Activated CD4-positive, alpha-beta T cell treated with anti-CD3 and anti-CD28 coated beads, Interleukin-2, amount 50 U/mL, for 48 hours (primary cell): ENCODE results near the gene CTNNBIP1.
"Not testable (repeated sequence)": the region's sequence is repeated elsewhere in the genome, so short reads cannot be mapped to it uniquely, and the experiment has no call there.

Experiments
- DNase-seq, 2 experiments: peaks; one replicate each; pipeline ENCODE4 v3.0.0-alpha.2; 2020

The CTNNBIP1 gene

GRCh38 chr1:9910076-9910422 is at the start of gene CTNNBIP1:
Gene CTNNBIP1, minus strand, starts transcription at chr1:9910269. Its CDS starts 38,205 bp downstream, at chr1:9872064.
- DNase-seq, result no peak

GRCh38 chr1:9957726-9958125 is 47.7 kb upstream of the CTNNBIP1 start:
- no peak for DNase-seq

- DNase-seq, result no peak
These were observed 36.2 kb upstream of the CTNNBIP1 start for GRCh38 chr1:9946315-9946714.

DNA sequence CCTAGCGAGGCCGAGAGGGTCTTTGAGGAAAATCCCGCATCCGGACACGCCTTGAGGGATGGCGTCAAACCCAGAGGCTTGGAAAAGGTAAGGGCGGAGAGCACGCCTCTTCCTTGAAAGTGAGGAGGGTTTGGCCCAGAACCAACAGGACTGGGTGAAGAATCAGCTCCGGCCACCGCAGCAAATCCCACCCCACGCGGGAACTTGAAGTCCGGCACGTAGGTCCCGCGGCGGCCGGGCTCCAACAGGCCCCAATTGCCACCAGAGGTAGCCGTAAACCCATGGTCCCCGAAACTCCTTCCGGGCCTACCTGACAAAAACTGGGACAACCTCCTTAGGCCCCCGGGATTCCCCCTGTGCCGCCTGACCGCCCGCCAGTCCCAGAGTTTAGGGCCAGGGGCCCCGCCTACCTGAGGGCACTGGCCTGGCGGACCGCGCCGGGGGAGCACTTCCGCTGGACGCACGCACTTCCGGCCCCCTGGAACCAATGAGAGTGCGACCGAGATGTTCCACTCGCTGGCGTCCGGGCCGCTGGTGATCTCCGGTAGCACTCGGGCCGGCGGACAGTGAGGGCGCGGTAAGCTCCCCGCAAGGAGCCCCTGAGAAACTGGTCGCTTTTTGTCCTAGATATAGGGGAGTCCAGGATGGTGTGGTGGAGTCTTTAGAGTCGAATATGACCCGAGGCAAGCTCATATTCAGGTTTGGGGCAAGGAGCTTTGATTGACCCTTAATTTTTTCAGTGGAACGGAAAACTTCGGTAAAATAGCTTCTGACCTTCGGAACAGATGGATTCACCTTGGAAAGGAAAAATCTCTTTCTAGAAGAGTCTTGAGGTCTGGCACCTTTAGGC is 33.1 kb upstream of the CTNNBIP1 start, which contains the start of the genes LZIC and NMNAT1:
Gene LZIC, minus strand, starts transcription at position 453 of the 850 bp plus-strand sequence. CDS start 6,772 bp downstream, outside the sequence.
Gene NMNAT1, plus strand, starts transcription at position 537 of the 850 bp plus-strand sequence. CDS start 28,599 bp downstream, outside the sequence.
- peak; percentile 91 to 95 for DNase-seq

GRCh38 chr1:9942399-9942938 is 32.4 kb upstream of the CTNNBIP1 start:
- peak; percentile 5 to 27 for DNase-seq

DNA sequence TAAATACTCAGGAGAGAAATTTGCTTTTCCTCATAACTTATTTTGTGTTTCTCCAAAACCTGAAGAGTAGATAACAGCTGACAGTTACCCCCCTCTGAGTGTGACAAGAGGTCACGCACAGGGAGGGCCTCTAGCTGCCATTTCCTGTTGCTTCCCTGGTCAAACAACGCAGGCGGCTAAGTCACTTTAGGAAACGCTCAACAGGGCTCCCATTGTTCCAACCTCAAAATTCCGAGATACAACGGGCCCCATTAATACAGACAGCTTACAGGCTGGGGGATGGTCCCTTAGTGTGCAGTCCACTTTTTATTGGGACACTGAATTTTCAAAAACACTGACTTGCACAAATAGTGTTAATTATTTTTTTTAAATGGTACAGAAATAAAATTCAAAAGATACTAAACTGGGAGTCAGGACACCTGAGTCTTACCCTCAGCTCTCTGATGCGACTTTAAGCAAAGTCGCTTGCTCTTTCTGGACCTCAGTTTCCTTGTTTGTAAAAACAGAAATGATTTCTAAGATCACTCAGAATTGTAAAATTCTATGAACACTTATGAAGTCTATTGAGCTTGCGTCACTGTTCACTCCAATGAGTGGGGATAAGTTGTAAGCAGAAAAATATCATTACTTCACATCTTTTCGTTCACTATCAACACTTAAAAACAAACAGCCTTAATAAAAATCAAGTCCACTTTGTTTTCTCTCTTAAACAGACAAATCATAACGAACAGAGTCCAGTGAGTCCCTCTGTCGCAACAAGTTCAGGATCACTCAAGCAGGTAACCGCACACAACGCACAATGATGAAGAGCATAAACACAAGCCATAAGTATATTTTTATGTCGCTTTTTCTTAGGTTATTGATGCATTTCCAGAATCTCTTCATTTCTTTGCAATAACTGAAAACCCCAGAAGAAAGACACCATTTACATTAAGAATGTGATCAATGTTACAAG is 19.6 kb upstream of the CTNNBIP1 start:
- no peak for DNase-seq

DNA sequence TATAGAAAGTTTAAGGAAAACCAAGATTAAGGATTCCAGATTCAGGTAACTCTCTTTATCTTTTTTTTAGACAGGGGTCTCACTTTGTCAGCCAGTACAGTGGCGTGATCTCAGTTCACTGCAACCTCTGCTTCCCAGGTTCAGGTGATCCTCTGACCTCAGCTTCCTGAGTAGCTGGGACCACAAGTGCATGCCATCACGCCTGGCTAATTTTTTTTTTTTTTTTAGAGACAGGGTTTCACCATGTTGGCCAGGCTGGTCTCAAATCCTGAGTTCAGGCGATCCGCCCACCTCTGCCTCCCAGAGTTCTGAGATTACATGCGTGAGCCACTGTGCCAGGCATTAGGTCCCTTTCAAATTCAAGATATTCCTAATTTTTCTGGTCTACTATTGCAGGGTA is 17.2 kb upstream of the CTNNBIP1 start:
- no peak for DNase-seq

GRCh38 chr1:9922342-9922741 is 12.3 kb upstream of the CTNNBIP1 start:
- DNase-seq, result no peak

DNA sequence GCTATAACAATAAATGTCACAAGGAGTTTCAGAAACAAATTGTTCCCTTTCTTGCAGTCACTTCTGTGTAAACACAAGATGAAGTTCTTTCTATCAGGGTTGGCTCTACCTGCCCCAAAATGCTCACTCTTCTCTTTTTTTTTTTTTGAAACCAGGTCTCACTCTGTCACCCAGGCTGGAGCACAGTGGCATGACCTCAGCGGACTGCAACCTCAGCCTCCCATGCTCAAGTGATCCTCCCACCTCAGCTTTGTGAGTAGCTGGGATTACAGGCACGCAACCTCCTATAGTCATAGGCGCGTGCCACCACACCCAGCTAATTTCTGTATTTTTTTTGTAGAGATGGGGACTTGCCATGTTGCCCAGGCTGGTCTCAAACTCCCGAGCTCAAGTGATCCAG is 10.5 kb upstream of the CTNNBIP1 start:
- DNase-seq, result no peak

DNA sequence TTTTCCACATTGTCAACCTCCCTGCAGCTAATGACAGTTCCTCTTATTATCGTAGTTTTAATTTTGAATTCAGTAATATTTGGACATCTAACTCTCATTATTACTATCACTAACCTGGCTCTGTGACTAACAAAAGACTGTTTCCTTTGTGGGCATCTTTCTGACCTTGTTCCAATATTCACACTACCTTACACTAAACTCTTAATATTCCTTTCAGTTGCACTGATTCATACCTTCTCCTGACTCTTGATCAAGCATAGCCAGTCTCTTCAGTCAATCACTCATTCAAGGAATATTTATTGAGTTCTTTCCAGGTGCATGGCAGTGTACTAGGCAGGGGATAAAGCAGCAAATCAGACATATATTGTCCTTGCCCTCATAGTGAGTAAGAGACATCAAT is 7.8 kb upstream of the CTNNBIP1 start:
- no peak for DNase-seq

- not testable (repeated sequence) for DNase-seq
These were observed 7.4 kb upstream of the CTNNBIP1 start for GRCh38 chr1:9917495-9917894.

DNA sequence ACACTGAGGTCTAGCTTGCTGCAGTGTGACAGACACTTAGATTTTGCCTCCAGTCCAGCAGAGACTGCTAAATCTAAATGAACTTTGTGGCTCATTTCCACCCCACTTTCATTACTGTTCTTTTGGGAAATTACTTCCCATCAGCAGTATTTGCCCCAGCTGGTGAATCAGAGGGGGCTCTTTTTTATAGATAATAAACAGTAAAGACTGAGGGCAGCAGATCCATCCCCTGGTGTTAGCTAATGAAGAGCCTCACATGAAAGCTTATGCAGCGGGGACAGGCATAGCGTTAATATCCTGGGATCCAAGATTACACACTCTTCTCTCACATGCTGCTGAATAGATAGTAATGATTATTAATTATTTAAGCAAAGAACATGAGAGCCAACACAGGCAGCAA is 6.4 kb upstream of the CTNNBIP1 start:
- no peak for DNase-seq

- no peak for DNase-seq
These were observed 4.5 kb upstream of the CTNNBIP1 start for GRCh38 chr1:9914610-9914937.

- no peak for DNase-seq
These were observed 2.3 kb upstream of the CTNNBIP1 start for GRCh38 chr1:9912264-9912936.

DNA sequence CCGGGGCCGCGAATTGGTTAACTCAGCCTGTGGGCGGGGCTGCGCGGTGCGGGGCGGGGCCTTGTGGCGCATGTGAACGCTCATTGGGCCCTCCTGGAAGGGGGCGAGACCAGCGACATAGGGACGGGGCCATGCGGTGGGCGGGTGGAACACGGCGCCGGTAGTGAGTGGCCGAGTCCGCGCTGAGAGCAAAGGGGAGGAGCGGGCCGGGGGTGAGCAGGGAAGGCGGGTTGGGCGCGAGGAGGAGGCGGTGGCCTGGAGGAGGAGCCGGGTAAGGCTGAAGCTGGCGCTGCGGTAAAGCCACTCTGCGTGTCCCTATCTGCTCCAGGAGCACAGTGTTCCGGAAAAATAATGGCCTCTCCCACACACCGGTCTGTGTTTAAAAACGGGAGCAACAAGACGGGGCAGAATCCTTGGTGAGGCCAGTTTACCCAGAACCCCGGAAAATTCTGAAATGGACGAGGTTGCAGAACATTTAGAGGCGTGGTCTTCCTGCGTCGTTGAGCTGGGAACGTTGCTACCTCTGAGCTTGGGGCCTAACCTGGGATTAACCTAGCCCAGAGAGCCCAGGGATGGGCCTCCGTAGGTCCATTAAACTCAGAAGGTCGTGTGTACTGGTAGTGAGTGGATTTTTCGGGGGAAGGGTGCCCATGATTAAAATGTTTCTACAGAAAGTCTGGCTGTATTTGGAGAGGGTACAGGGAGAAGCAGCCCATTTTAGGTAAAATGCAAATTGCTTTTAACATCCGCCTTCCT is 532 bp upstream of the CTNNBIP1 start:
- peak; percentile 100 for DNase-seq

GRCh38 chr1:9909234-9910046 is 629 bp downstream of the CTNNBIP1 start:
- peak; percentile 62 to 67 for DNase-seq

DNA sequence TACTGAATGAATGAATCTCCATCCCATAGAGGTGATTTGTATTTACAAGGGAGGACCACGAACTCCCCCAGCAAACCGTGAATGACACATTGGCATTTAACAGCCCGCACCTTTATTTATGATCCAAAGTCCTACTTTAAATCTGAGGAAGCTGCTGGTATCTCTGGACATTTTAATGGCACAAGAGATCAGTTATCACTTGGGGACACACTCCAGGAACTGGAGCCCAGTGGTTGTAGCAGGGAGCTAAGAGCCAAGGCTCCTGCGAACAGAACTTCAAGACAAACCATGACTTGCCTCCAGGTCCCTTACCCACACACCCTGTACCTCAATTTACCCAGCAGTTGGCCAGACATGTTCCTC is 1.2 kb downstream of the CTNNBIP1 start:
- no peak for DNase-seq

GRCh38 chr1:9907441-9907840 is 2.6 kb downstream of the CTNNBIP1 start:
- no peak for DNase-seq

DNA sequence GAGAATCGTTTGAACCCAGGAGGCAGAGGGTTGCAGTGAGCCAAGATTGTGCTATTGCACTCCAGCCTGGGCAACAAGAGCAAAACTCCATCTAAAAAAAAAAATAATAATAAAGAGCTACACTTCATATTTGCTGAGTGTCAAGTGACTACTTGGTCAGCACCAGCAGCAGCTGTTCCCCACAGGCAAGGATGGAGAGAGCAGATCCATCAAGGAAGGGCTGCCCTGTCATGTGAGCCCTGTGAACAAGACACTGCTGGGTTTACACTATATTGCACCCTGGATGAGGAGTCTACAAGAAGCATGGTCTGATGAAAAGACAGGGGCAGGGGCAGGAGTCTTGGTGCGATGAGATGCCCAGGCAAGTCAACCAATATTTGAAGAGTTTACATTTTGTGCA is 3.6 kb downstream of the CTNNBIP1 start:
- DNase-seq, result no peak

- DNase-seq, result no peak
These were observed 5.1 kb downstream of the CTNNBIP1 start for GRCh38 chr1:9905010-9905409.

DNA sequence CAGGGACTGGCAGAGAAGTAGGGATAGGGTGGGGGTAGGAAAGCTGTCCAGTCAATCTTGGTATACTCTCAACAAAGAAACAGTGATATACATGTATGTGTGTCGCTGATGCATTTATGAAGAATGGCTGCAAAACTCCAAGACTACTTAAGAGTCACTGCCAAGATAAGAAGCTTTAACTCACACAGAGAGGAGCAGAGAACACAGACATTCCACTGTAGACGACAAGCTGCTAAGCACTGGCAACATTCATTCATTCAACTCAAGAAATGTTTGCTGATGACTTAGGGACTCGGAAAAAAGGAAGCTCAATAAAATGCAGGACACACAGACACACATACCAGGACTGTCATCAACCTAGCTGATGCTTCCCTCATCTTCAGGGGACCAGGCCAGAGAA is 5.5 kb downstream of the CTNNBIP1 start:
- DNase-seq, result no peak
